GM19035 (cell line): ENCODE measurements around the gene NADSYN1.
A peak's percentile ranks its signal among the peaks of the same experiment; 100 is the strongest.

Experiments used
- ATAC-seq: cut with Tn5 transposase; IDR thresholded peaks from one replicate; pipeline ENCODE4 v1.9.1; 2021; ENCODE audit not compliant: unreplicated experiment

Gene NADSYN1

DNA sequence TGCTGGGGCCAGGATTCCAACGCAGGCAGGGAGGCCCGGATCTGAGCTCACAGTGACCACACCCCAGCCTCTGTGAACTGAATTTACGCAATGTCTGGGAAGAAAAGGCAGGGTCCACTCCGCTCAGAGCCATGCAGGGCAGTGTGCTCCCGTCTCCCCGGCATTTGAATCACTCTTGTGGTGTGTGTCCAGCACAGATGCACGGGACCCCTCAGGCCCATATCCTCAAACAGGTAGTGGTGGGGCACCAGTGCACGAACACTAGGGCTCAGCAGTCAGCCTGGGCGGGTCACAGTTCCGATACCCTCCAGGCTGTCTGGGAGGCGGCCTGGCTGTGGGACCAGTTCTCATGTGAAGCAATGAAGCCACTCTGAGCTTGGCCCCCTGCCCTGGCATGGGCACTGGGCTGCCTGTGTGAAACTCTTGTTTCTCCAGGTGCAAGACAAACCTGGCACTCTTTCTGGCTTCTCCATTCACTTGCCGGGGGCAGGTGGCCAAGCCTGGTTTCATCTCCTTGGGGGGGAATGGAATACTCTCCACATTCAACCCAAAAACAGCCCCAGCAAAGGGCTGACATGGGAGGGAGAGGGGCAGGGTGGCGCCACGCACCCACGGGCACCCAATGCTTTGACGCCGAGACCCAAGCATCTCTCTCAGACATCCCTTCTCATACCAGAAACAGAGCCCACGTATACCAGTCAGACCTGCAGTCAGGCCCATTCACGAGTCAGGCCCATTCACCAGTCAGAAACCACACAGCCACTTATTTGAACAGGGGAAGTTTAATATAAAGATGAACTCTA lies 19.2 kb upstream of the NADSYN1 start:
- ATAC-seq, result no peak

DNA sequence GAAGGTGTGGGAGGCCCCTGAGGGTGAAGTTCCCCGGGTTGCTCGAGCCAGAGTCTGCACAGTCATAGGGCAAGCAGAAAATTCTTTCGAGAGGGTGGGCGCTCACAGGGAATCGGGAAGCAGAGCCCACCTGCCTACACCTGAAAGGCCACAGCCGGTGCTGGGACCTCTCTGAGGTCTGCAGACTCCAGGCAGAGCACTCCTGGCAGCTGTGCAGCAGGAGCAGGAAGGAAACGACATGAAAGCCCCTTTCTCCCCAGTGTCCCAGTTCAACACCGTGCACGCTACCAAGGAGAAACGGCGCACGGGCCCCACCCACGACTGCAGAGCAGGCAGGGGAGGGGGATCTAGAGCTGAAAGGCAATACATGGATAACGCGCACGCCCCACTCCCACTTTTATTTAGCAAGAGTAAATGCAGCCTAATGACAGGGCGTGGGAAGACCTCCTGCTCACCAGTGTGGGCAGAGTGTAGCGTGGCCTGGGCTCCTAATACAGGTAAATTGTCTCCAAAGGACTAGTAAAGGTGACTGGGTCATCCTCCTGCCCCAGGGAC lies 18.4 kb upstream of the NADSYN1 start:
- ATAC-seq, result no peak

DNA sequence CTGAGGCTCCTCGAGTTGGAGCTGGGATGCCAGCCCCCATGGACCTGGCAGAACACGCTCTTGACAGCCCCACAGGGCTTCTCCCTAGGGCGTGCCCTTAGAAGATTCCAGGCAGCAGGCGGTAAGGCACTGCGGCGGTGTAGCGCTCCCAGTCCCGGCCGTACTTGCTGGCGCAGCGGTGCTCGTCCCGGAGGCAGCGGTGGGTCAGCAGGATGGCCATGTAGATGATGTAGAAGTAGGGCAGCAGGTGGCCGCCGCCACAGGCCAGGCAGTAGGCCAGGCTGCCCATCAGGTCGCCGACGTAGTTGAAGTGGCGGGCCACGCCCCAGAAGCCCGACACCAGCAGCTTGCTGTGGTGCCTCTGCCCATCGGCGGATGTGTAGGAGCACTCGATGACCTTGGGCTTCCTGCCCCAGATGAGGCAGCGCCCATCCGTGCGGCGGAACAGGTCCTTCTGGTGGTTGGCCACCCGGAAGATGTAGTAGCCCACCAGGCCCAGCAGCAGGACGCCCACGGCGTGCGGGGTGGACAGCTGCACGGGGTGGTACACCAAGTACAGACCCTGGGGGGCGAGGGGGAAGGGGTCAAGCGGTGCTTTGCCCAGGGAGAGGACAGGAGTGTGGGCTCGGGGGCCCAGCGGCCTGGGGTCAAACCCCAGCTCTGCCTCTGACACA lies 17.6 kb upstream of the NADSYN1 start:
- no peak for ATAC-seq

DNA sequence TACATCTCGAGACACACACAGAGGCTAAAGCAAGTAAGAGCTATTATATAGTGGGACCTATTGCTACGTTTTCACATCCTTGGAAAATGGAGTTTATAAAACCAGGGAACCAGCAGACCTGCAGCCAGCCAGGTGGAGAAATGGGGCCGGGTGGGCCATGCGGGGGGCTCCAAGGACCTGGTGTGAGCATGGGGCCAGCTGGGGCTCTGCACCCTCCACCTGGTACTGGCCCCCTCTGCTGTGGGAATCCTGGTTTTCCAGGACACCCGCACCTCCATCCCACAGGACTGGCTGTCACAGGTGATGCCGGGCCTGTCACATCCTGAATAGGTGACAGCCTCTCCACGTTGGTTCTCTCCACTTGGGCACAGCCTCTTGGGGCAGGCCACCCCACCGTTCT lies 16.1 kb upstream of the NADSYN1 start:
- ATAC-seq, result no peak

DNA sequence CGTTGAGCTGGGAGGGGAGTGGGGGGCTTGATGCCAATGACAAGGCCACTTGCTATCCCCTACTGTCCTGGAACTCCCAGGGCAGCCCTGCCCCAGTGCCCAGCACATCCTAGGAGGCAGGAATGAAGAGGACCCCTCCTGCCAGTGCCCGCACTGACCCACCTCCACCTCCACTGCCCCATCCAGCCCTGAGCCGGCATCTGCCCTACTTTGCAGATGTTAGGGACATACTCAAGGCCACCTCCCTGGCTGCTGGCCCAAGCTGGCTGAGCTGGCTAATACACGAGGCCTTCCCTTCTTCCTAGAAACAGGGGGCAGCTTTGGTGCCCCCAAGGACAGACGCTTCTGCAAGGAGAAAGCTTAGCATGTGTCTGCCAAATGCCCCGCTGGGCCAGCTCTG lies 15.6 kb upstream of the NADSYN1 start:
- ATAC-seq, result no peak

DNA sequence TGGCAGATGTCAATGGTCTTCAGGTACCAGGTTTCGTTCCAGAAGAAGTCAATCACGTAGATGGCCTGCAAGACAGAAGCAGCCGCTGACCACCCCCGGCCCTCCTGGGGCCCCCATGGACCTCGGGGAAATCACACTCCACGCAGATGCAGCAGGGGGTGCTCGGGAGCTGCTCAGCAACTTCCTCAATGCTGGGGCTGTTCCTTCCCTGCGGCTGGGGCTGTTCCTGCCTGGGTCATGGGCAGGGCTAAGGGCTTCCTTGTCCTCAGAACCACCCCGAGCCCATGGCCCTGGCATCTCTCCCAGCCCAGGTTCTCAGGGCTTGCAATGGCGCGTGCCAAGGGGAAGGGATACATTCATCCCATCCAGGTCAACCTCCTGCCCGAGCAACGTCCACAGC lies 15.1 kb upstream of the NADSYN1 start:
- no peak for ATAC-seq

DNA sequence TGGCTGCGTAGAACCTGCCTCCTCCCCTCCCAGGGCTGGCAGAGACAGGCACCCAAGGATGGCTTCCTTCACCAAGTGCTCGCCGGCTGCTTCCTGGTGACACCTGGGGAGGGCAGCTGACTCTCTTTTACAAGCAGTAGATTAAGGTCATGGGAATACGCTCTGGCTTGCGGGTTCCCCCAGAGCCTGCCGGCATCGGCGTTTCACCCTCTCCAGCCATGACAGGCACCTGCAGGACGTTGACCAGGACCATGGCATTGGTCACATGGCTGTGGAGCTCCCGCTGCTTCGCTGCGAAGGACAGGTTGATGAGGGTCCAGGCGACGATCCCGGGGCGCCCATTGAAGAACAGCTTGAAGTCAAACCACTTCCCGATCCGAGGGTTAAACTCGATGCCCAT lies 14.4 kb upstream of the NADSYN1 start:
- ATAC-seq, result no peak

DNA sequence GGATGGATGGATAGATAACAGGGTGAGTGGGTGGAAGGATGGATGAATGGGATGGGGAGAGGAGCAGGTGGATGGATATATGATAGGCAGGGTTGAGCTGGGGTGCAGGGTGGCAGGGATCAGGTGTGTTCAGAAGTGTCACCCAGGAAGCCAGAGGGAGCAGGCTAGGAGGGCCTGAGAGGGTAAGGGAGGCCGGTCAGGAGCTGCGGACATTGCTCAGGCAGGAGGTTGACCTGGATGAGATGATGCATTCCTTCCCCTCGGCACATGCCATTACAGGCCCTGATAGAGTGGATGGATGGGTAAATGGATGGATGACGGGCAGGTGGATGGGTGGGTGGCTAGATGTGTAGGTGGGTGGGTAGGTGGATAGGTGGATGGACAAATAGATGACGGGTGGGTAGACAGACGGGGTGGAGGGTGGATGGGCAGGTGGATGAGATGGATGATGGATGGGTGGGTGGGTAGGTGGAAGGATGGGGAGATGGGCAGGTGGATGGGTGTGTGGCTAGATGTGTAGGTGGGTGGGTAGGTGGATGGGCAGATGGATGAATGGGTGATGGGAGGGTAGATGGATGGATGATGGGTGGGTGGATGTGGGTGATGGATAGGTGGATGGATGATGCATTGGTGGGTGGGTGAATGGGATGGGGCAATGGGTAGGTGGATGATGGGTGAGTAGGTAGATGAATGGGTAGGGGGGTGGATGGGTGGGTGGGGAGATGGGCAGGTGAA lies 12.8 kb upstream of the NADSYN1 start:
- ATAC-seq, result no peak

DNA sequence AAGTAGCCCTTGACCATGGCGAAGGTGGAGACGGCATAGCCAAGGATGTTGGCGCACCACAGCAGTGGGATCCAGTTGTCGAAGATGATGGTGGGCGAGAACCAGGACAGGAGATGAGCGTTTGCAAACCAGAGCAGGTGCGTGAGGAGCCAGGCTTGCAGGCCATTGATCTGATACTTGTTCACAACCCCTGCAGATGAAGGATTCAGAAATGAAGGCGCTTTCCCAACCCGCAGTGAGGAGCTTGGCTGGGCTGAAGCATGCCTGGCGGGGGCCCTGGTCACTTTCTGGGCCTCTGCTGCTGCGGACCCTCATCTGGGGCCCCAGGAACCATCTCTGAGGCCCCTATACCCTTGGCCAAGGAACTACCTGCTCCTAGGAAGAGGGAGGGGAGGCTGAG lies 11.8 kb upstream of the NADSYN1 start:
- no peak for ATAC-seq

DNA sequence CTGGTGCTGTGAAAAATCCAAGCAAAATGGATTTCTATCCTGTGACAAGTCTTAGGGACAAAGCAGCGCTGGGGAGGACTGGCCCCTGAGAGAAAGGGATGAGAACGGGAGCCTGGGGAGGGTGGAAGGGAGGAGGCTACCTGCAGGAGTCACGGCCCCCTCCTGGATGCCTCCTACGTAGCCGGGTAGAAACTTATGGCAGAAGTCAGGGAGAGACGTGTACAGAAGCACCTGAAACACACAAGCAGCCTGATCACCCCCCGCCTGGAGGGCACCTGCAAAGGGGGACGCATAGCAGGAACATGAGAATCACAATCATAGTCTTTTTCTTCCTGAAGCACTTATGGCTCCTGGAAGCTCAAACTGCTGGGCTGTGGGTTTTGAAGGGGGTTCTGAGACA lies 10.9 kb upstream of the NADSYN1 start:
- ATAC-seq, result no peak

DNA sequence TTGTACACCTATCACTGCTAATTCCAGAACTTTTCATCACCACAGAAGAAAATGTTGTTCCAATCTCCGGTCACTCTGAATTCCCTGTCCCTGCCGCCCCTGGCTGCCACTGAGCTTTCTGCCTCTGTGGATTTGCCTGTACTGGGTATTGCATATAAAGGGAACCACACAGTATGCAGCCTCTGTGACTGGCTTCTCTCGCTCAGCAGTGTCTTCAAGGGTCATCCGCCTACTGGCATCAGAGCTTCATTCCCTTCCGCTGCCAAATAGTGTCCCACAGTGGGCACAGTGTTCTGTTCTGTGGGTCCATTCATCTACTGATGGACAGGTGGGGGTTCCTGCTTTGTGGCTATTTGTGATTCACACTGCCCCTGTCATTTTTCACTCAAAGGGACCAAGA lies 10.1 kb upstream of the NADSYN1 start:
- ATAC-seq, result no peak

DNA sequence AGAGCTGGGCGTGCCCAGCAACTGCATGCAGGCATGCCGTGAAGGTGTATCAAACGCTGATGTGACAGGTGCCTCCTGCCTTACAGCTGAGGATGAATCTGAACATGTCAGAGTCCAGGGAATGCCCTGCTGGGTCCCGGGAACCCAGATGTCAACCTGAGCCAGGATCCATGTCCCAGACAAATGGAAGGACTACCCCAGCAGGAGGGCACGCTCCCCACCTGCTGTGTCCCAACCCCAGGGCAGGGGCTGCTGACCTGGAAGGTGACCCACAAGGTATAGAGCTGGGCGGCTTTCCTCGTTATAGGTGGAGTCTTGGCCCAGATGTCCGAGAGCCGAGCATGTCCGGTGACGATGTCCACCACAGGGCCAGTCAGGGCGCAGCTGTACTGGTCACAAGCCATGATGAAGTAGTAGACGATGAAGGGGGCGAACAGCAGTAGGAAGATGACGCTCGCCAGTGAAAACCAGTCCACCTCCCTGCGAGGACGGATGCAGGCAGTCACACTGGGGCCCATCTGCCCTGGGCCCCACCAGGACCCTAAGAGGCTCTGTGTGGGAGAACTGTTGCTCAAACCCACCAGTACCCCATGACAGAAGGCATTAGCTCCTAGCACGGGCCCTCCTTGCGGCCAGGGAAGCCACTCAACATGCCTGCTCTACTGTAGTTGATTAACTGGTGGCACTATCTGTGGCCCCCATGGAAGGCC lies 9.1 kb upstream of the NADSYN1 start:
- no peak for ATAC-seq

DNA sequence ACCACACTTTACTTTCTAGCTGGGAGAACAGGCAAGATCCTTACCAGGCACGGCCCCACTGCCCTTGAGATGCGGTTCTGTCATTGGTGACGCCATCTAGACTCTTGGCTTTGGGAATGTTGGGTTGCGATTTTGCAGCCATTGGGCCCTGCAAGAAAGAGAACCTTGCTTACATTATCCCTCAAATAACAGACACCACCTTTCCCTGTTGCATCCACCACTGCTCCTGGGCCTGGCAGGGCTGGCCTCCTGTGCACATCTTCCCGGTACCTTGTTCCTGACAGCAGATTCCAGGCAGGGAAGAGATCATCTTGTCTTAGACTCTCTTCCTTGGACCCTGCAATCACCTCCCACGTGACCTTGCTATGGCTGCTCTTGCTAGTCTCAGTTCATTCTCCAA lies 8.2 kb upstream of the NADSYN1 start:
- no peak for ATAC-seq

DNA sequence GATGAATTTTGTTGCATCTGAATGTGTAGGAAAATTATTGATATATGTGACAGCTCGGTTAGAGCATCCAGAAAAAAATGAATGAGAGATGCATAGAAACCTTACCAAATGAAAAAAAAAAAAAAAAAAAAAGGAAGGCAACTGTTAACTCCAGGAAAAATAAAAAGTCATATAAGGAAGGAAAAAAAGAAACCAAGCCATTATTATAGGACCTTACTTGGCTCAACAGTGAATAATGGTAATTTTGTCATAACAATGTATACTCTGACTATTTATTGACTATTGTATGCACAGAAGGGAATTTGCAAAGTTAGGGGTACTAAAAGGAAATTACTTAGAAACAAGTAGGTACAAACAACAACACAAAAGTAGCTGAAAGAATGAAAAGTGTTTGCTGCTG lies 6.9 kb upstream of the NADSYN1 start:
- ATAC-seq, result no peak

DNA sequence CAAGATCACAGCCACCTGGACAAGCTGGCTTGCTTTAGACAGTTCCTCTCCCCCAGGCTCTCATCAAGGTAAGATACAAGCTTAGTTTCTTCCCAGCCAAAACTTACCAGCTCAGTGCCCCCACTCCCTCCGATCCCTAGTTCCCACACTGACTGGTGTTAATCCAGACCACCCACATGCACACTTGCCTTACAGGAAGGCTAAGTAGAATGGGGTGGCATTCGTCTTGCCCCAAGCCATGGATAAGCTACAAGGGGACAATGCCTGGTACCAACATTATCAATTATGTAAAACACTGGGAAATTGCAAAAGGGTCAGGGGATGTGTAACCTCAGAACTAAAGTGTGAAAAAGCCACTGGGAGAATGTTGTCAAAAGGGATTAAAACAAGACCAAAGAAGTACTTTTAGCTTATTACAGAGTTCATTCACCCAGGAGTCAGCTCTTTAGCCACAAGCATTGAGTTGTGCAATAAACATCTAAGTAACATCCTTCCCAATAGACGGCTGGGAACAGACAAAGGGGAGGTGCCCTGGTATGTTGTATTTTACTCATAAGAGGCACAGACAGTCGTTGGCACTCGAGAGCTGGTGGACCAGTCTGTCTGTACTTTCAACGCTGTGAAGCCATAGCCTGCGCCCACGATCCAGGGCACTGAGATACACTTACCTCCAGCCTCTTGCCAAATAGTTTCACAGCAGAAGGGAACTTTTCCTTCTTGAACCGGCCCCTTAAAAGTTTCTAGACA lies 5.9 kb upstream of the NADSYN1 start:
- ATAC-seq, result no peak

DNA sequence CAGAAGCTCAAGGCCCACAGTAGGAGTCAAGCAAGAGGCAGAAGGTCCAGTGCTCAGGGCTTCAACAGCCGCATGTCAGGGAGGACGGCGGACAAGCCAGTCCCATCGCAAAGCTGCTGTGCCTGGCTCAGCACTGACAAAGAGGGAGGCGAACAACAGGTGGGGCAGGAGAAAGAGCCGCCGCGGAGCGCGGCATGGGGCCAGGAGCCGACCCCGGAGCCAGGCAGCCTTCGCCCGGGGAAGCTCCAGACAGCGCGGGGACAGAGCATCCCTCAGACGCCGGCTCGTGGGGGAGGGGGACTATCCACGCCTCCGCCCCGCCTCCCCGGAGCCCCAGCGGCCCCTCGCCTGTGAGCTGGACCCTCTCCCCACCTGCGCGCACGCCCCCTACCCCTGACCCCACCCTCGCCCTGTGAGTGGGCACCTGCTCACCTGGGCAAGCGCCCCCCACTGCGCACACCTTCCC lies 5.2 kb upstream of the NADSYN1 start:
- ATAC-seq, result peak; percentile 6

DNA sequence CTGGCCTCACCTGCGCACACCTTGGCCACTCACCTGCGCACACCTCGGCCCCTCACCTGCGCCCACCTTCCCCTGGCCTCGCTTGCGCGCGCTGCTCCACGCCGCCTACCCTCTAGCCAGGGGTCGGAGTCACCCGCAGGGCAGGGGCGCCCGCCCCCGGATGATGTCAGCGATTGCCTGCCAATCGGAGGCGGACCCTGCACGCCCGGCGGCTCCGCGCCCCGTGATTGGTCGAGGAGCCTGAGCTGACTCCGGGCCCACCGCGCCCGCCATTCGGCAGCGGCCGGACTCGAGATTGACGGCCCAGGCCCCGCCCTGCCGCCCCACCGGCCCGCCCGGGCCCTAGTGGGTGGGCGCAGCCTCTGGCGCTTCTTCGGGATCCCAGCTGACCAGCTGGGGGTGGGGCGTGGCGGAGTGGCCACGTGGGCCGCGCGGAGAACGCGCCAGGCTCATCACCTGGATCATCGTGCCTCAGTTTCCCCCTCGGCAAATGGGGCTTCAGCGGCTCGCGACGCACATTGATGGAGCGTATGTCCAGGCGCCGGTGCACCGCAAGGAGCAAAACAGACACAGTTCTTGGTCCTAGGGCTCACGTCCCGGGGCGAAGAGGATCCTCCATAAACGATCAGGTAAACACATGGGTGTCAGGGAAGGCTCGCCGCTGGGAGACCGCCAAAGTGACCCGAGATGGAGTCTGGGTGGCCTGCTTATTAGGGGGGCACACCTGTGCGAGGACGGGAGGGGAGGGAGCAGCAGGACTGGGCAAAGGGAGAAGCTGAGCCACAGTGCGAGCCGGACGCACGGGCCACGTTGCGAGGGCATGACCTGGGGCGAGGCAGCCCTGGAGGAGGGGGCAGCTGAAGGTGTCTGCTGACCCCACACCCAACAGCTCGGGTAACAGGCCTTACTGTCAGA lies 4.5 kb upstream of the NADSYN1 start, which contains the start of gene DHCR7:
DHCR7 (minus strand) TSS at position 137 of the 915 bp plus-strand sequence. CDS start 3,441 bp downstream, outside the sequence.
- ATAC-seq, result peak; percentile 73

DNA sequence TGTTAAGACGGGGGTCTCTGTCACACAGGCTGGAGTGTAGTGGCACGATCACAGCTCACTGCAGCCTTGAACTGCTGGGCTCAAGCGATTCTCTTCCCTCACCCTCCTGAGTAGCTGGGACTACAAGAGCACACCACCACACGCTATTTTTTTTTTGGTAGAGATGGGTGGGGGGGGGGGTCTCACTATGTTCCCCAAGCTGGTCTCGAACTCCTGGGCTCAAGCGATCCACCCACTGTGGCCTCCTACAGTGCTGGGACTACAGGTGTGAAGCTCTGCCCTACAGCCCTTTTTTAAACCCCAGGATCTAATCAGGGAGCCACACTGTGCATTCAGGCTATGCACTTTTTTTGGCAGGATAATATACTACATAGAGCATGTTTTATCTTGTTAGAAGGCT lies 3.4 kb upstream of the NADSYN1 start:
- ATAC-seq, result no peak

DNA sequence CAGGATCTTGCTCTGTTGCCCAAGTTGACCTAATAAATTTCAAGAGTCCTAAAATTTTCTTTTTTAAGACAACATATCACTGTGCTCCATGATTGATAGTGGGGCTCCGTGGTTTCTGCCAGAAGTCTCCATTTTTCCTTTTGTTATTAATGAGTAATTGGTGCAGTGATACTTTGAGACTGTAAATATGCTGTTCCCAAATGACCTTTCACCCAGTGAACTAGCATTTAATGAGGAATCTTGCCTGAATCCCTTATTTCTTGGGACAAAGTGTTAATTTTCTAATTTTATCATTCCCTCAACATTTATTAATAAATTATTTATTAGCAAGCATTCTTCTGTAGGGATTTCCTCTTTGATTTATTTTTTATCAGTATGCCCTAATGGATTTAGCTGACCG lies 2.5 kb upstream of the NADSYN1 start:
- ATAC-seq, result no peak
